Right lobe of liver (tissue), 4 donors: ENCODE results near the gene SLC39A7.

ENCODE experiments used
- POLR2A ChIP-seq: fragments of 450-650 bp; IDR thresholded peaks from one replicate; pipeline ENCODE4 v1.6.1; 2017; ENCODE audit warnings: antibody characterized with exemption, mild to moderate bottlenecking
- TF ChIP-seq, protein P1 (sequence below), 4 donors: fragments of 200-600 bp in 3 of 4; fragments of 450-650 bp in 1 of 4; IDR thresholded peaks; one replicate each; pipeline versions ENCODE4 v1.5.1 to v1.8.0; 2016 to 2022; ENCODE audit warnings: antibody characterized with exemption in 4 of 4, mild to moderate bottlenecking in 2 of 4
- donor health status: DM: no; HTN: no; CAD: no.
- donor health status: DM: no; HTN: no; CAD: no.
- donor health status: DM: no; HTN: yes; CAD: no.

DNA sequence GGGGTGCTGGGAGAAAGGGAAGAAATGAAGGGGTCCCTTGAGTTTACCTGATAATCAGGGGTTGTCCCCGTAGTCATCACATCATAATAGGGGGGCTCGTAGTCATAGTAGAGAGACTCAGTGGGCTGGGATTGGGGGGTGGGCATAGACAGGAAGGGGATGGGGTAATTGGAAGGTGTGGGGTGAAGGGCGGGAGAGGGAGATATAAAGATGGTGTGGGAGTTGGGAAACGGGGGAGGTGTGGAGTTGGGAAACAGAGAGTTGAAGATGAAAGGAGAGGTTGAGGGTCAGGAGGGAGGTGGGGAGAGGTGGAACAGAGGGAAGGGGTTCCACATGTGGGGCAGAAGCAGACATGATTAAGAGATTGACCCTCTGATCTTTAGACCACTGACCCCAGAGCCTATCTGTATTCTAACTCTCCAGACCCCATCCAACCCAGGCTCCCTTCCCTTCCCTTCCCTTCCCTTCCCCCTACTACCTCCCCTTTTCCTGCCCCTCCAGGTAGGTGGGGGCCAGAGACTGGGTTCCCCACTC, 14.9 kb upstream of the SLC39A7 start:
- TF ChIP-seq, protein P1, sequence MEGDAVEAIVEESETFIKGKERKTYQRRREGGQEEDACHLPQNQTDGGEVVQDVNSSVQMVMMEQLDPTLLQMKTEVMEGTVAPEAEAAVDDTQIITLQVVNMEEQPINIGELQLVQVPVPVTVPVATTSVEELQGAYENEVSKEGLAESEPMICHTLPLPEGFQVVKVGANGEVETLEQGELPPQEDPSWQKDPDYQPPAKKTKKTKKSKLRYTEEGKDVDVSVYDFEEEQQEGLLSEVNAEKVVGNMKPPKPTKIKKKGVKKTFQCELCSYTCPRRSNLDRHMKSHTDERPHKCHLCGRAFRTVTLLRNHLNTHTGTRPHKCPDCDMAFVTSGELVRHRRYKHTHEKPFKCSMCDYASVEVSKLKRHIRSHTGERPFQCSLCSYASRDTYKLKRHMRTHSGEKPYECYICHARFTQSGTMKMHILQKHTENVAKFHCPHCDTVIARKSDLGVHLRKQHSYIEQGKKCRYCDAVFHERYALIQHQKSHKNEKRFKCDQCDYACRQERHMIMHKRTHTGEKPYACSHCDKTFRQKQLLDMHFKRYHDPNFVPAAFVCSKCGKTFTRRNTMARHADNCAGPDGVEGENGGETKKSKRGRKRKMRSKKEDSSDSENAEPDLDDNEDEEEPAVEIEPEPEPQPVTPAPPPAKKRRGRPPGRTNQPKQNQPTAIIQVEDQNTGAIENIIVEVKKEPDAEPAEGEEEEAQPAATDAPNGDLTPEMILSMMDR (IDR thresholded peaks at IDR 0.05): no peak
- no peak for TF ChIP-seq POLR2A
